SKM-1 treated with dmso at 0.1 percent for 144 hours (cell line): ENCODE results near the gene CELF2.

Source experiments
- DNase-seq: peaks from one replicate; lab custom pipeline; 2025; ENCODE audit not compliant: unreplicated experiment; lab: John Stamatoyannopoulos, UW

The CELF2 gene

DNA sequence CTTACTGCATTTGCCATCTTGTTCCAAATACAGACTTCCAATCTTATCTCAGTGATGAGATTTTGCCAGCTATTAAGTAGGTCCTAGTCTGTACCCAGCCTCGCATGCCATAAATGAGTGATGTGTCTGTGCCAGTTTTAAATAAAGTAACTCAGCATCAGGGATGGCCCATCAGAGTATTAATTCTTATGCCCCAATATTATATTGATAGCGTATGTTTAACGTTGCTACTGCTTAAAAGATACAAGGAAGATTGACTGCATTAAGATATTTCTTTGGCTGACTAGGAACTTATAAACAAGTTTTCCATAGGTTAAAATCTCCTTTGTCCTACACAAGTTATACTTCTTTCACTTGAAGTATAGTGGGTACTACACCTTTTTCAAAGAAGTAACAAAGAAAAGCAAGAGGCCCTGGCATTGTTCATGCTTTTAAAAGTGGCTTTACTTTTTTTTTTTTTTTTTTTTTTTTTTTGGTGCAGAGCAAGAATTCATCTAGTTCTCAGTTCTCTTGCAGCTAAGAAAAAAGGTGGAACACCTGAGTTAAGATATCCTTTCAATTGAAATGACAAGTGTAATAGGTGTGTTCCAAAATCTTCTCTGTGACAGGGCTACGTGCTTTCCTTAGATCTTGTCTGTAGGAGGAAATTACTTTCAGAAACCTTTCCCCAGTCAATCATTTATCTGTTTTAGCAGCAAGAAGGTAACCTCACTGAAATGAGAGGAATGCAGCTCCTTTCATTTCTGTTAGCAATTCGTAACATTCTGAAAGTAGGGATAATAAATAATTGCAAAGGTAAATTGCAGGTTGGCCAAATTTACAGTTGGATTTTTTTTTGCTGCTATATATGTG is 245.0 kb downstream of the CELF2 start:
- DNase-seq, result no peak

DNA sequence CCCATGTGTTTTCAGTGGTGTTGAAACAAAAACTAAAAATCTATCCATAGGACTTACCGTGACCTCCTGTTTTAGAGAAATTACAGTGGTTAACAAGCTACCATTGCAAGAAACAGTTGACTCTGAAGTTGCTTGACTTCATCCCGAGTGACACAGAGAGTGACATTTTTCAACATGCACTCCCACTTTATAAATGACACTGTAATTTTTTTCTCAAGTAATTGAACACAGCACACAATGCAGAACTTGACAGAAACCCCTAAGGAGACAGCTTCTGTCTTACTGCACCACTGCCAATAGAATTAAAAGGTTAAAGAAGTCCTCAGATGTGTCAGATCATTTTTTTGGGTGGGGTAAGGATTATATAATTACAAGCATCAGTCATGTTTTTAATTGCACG is 246.1 kb downstream of the CELF2 start:
- DNase-seq, result no peak

GRCh38 chr10:11264296-11265048 is 246.8 kb downstream of the CELF2 start:
- DNase-seq, result no peak

- DNase-seq, result no peak
Observed at GRCh38 chr10:11265484-11265883, 247.8 kb downstream of the CELF2 start.

DNA sequence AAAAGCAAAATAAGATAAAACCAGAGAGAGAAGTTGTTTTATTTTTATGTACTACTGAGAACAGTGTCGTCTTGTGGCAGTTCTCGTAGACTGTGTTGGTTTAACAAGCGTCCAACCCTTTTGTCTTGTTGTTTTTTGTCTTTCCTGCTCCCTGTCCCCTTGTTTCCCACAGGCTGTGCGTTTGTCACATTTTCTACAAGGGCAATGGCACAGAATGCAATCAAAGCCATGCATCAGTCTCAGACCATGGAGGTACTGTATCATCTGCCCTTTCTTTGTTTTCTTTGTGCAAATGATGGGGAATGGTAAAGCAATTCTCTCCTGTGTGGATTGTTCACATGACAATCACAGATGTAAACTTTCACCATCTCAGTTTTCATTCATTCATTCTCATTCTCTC is 248.8 kb downstream of the CELF2 start:
- no peak for DNase-seq

DNA sequence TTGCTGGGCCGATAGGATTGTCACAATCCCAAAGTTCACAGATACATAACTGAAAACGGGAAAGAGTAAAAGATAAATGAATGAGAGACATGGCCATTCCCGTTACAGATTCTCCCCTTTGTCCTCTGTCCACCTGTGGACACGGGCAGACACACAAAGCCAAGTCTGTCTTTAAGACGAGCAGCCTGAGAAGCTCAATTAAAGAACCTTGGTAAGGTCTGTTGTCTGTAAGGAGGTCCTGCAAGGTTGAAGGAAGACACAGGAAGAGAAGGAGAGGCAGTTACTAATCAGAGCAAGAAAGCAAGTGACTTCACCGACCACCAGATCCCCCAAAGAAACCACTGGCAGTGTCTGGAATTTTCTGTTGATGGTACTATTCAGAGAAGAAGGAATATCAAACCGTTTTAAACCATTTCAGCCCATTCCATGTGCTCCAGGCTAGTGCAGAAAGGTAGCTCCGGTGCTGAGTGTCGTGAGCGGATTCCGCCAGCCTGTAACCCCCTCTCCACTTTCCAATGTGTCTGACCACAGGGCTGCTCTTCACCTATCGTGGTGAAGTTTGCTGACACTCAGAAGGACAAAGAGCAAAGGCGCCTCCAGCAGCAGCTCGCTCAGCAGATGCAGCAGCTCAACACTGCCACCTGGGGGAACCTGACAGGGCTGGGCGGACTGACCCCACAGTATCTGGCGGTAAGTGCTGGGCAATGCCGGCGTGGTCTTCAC is 252.6 kb downstream of the CELF2 start:
- no peak for DNase-seq

DNA sequence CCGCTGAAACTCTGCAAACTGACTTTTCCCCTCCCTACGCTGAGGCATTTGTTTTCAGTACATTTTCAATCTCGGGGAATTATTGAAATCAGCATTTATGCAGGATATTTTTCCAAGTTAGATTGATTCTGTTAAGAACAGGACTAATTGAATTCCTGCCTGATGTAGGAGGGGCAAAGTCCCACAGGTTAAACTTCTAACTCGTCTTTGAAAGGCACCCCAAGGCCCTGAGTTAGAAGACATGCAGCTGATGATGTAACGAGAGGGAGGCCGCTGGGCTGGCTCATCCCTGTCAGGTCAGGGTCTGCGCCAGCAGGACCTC is 253.1 kb downstream of the CELF2 start:
- no peak for DNase-seq

DNA sequence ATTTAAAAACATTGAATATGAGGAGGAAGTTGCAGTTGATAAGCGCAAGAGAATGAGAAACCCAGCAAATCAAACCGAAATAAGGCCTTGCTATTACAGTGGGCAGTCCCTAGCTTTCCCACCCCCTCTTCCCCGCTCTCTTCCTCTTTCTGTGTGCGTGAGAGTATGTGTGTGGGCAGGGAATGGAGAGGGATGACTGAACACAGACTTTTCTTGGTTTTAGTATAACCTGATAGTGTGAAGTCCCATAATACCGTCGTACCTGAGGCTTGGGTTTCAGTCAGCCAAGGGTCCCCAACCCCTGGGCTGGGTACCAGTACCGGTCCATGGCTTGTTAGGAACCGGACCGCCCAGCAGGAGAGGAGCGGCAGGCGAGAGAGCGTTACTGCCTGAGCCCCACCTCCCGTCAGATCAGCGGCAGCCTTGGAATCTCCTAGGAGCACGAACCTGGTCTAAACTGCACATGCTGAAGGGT is 255.3 kb downstream of the CELF2 start:
- no peak for DNase-seq

DNA sequence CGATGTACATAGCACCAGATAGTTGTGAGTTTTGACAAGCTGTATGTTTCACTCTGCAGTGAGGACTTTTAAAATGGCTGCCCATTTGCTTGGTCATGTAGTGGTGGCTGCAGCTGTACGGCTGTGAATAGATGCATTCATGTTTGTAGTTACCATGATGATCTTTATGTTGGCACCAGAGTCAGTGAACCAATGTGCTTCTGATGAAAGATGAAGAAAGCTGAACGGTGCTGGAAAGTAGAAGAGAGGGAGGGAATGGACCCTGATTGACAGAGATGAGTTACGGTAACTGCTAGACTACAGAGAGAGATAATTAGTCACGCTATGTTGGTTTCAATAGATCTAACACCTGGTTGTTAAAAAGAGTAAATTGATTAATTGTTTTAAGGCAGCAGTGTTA is 256.8 kb downstream of the CELF2 start:
- DNase-seq, result no peak

DNA sequence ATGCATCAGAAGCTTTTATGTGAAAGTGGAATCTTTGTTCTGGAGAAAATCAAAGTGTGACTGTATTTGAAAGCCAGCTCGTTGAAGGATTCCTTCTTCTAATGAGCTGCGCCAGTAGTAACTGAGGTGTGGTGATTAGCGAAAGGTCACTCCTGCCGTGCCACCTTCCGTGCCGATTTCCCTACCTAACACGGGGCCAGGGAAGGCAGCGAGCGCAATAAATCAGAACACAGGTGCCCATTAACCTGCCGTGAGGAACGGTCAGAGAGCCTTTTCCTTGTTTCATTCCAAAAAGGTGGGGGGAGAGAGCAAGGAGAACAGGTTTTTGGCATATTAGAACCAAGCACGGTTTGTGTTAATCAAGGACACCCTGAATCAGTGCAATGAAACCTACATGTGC is 258.0 kb downstream of the CELF2 start:
- DNase-seq, result no peak

- no peak for DNase-seq
Observed at GRCh38 chr10:11276449-11276990, 258.8 kb downstream of the CELF2 start.

- DNase-seq, result no peak
Observed at GRCh38 chr10:11279314-11279713, 261.6 kb downstream of the CELF2 start.

- DNase-seq, result no peak
Observed at GRCh38 chr10:11280187-11280932, 262.7 kb downstream of the CELF2 start.

DNA sequence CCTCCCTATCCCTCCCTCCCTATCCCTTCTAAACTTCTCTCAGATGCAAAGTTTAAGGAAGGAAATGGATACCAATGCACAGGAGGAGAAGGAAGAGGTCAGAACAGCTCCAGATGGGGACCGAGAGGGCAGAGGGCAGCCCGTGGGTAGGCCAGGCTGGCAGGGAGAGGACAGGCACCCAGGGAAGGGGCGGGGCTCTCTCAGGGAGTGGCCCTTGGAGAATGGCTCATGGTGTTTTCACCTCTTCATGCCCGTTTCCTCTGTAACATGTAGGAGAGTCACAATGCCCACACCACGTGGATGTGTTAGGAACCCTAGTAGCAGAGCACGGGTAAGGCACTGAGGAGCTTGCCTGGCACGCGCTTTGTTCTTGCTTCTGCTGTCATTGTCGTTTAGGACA is 264.5 kb downstream of the CELF2 start:
- DNase-seq, result no peak

- no peak for DNase-seq
Observed at GRCh38 chr10:11282661-11283060, 265.0 kb downstream of the CELF2 start.

- no peak for DNase-seq
Observed at GRCh38 chr10:11284291-11285085, 266.8 kb downstream of the CELF2 start.

- DNase-seq, result no peak
Observed at GRCh38 chr10:11285171-11285570, 267.5 kb downstream of the CELF2 start.

DNA sequence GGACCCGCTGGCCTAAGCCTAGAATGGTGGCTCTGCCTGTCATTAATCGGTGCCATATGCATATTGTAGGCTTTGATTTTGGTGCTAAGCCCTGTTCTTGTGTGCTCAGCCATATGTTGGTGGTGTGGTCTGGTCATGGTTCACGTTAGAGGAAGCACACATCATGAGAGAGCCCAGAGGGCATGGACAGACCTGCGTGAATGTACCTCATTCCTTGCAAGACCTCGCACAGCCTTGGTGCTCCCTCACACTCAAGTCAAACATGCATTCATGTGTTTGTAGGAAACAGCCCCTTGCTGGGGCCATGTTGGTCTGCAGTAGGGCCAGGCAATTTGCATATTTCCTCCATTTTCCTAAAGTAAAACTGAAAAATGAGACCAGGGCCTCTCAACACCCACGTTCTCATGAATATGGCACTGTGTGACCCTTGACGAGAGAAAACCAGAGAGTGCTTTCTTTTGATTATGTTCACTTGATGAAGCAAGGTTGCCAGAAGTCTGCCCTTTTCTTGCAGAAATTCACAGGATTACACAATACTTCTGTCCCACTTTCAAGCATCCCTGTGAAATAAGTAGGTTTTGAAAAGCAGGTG is 268.7 kb downstream of the CELF2 start:
- DNase-seq, result no peak

DNA sequence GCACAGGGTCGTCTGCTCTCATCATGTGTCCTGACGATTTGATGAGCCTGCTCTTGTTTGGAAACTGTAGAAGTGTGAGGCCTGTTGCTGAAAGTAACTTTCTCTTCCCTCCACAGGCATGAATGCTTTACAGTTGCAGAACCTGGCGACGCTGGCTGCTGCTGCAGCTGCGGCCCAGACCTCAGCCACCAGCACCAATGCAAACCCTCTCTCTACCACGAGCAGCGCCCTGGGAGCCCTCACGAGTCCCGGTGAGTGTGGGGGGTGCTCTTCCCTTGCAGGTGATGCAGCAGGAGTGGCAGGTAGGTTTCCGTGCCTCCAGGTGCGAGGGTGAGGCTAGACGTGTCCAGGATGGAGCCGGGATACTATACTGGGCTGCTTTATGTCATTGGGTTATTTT is 270.6 kb downstream of the CELF2 start:
- no peak for DNase-seq
